ENCODE measurements around the gene PTPRE.

DNA sequence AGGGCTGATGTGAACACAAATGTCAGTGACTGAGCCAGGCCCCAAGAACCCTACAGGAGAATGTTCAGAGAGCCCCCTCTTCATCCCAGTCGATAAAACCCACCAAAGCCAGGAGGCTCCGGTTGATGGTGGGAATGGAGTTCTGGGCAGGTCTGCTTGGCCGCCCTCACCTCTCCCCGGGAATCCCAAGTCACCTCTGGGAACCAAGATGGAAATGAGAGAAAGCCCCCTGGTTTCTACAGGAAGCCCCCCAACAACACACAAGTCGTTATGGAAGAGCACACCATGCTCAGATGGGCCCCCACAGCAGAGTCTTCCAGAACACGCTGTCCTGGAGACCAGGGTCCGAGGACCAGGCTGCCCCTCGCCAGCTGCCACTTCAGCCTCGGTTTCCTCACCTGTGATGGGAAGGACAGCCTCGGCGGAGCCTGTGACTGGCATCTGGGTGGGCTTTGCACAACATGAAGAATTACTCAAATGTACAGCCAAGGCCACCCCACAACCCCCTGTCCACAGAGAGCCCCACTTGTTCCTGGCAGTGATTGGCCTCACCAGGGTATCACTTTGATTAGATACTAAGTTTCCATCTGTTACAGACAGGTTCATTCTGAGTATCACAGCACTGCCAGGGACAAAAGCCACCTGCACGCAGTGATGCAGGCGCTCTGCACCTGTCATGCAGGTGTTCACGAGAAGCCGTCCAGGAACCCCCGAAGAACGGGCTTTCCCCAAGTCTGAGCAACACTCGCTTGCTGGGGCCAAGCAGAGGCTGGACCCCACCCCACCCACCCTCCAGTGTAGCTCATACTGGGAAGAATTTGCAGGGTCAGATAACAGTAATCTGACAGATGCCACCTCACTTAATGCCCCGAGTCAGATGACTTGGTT, 161.7 kb downstream of the PTPRE start:
- TF ChIP-seq, protein P1, sequence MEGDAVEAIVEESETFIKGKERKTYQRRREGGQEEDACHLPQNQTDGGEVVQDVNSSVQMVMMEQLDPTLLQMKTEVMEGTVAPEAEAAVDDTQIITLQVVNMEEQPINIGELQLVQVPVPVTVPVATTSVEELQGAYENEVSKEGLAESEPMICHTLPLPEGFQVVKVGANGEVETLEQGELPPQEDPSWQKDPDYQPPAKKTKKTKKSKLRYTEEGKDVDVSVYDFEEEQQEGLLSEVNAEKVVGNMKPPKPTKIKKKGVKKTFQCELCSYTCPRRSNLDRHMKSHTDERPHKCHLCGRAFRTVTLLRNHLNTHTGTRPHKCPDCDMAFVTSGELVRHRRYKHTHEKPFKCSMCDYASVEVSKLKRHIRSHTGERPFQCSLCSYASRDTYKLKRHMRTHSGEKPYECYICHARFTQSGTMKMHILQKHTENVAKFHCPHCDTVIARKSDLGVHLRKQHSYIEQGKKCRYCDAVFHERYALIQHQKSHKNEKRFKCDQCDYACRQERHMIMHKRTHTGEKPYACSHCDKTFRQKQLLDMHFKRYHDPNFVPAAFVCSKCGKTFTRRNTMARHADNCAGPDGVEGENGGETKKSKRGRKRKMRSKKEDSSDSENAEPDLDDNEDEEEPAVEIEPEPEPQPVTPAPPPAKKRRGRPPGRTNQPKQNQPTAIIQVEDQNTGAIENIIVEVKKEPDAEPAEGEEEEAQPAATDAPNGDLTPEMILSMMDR (conservative IDR thresholded peaks at IDR 0.05 in 1 of 2, IDR thresholded peaks at IDR 0.05 in 1 of 2; ENCODE audit: extremely low read depth in 1 of 2, insufficient read depth in 1 of 2, low read depth in 1 of 2, low read length in 2 of 2), result no peak
- TF ChIP-seq EZH2 (IDR thresholded peaks at IDR 0.05; ENCODE audit: borderline replicate concordance, low read length), result no peak
